DMS79 (cell line): Measurements from ENCODE around the gene CCDC50.

Experiments
- DNase-seq: peaks from one replicate; lab custom pipeline; 2025; lab: John Stamatoyannopoulos, UW

CCDC50 gene

GRCh38 chr3:191381303-191381702 is 52.1 kb downstream of the CCDC50 start:
- no peak for DNase-seq

GRCh38 chr3:191382661-191383060 is 53.5 kb downstream of the CCDC50 start:
- no peak for DNase-seq

GRCh38 chr3:191383124-191383523 is 53.9 kb downstream of the CCDC50 start:
- DNase-seq, result no peak

GRCh38 chr3:191385101-191385500 is 55.9 kb downstream of the CCDC50 start:
- no peak for DNase-seq

- DNase-seq, result peak; percentile 76
Measured at GRCh38 chr3:191387441-191388077, 58.4 kb downstream of the CCDC50 start.

- no peak for DNase-seq
Measured at GRCh38 chr3:191388823-191389222, 59.6 kb downstream of the CCDC50 start.

GRCh38 chr3:191390580-191390979 is 61.4 kb downstream of the CCDC50 start:
- no peak for DNase-seq

- no peak for DNase-seq
Measured at GRCh38 chr3:191391861-191392808, 62.9 kb downstream of the CCDC50 start.

- DNase-seq, result no peak
Measured at GRCh38 chr3:191393146-191393545, 64.0 kb downstream of the CCDC50 start.

- no peak for DNase-seq
Measured at GRCh38 chr3:191397771-191398170, 68.6 kb downstream of the CCDC50 start.

GRCh38 chr3:191398607-191399006 is 69.4 kb downstream of the CCDC50 start:
- DNase-seq, result no peak

- no peak for DNase-seq
Measured at GRCh38 chr3:191399918-191400317, 70.7 kb downstream of the CCDC50 start.

- no peak for DNase-seq
Measured at GRCh38 chr3:191401775-191402357, 72.7 kb downstream of the CCDC50 start.

GRCh38 chr3:191409791-191410359 is 80.7 kb downstream of the CCDC50 start:
- no peak for DNase-seq

GRCh38 chr3:191412759-191413158 is 83.6 kb downstream of the CCDC50 start:
- no peak for DNase-seq

- DNase-seq, result no peak
Measured at GRCh38 chr3:191414286-191414685, 85.1 kb downstream of the CCDC50 start.

- DNase-seq, result no peak
Measured at GRCh38 chr3:191414732-191415131, 85.5 kb downstream of the CCDC50 start.

- DNase-seq, result no peak
Measured at GRCh38 chr3:191415566-191415965, 86.4 kb downstream of the CCDC50 start.

GRCh38 chr3:191417457-191417729 is 88.2 kb downstream of the CCDC50 start:
- no peak for DNase-seq

- no peak for DNase-seq
Measured at GRCh38 chr3:191420771-191421170, 91.6 kb downstream of the CCDC50 start.

GRCh38 chr3:191424881-191425280 is 95.7 kb downstream of the CCDC50 start:
- no peak for DNase-seq

- peak; percentile 29 for DNase-seq
Measured at GRCh38 chr3:191425322-191425734, 96.1 kb downstream of the CCDC50 start.

- DNase-seq, result no peak
Measured at GRCh38 chr3:191426311-191426710, 97.1 kb downstream of the CCDC50 start.
